ENCODE data around the gene KHDC1.
"Not testable (repeated sequence)": the region's sequence is repeated elsewhere in the genome, so short reads cannot be mapped to it uniquely, and the experiment has no call there.

KHDC1 gene

GRCh38 chr6:73262671-73263569 lies at the start of gene KHDC1:
Gene KHDC1, minus strand, starts transcription at chr6:73263196. Its CDS starts 20,679 bp downstream, at chr6:73242517.
- peak; percentile 63 for DNase-seq

- DNase-seq = not testable (repeated sequence)
Observed at GRCh38 chr6:73310503-73310845, 47.5 kb upstream of the KHDC1 start.

GRCh38 chr6:73309785-73310502 lies 46.9 kb upstream of the KHDC1 start:
- DNase-seq = peak; percentile 68

GRCh38 chr6:73309535-73309784 lies 46.5 kb upstream of the KHDC1 start:
- no peak for DNase-seq

GRCh38 chr6:73308712-73309534 lies 45.9 kb upstream of the KHDC1 start:
- DNase-seq = peak; percentile 17

GRCh38 chr6:73303773-73304172 lies 40.8 kb upstream of the KHDC1 start:
- DNase-seq = not testable (repeated sequence)

- no peak for DNase-seq
Observed at GRCh38 chr6:73302339-73302738, 39.3 kb upstream of the KHDC1 start.

GRCh38 chr6:73299151-73299971 lies 36.4 kb upstream of the KHDC1 start:
- DNase-seq = no peak

GRCh38 chr6:73293331-73293730 lies 30.3 kb upstream of the KHDC1 start:
- DNase-seq = no peak

GRCh38 chr6:73290435-73290834 lies 27.4 kb upstream of the KHDC1 start:
- peak; percentile 36 for DNase-seq

- no peak for DNase-seq
Observed at GRCh38 chr6:73286752-73287151, 23.8 kb upstream of the KHDC1 start.

- peak; percentile 67 for DNase-seq
Observed at GRCh38 chr6:73285674-73286283, 22.8 kb upstream of the KHDC1 start.

- no peak for DNase-seq
Observed at GRCh38 chr6:73282871-73283270, 19.9 kb upstream of the KHDC1 start.

- DNase-seq = not testable (repeated sequence)
Observed at GRCh38 chr6:73281684-73282083, 18.7 kb upstream of the KHDC1 start.

GRCh38 chr6:73269296-73269695 lies 6.3 kb upstream of the KHDC1 start:
- DNase-seq = not testable (repeated sequence)

GRCh38 chr6:73268896-73269295 lies 5.9 kb upstream of the KHDC1 start:
- DNase-seq = not testable (repeated sequence)

- DNase-seq = no peak
Observed at GRCh38 chr6:73264446-73264845, 1.4 kb upstream of the KHDC1 start.

- DNase-seq = no peak
Observed at GRCh38 chr6:73263570-73263909, 544 bp upstream of the KHDC1 start.

- no peak for DNase-seq
Observed at GRCh38 chr6:73258721-73259120, 4.3 kb downstream of the KHDC1 start.

GRCh38 chr6:73254323-73254722 lies 8.7 kb downstream of the KHDC1 start:
- not testable (repeated sequence) for DNase-seq

GRCh38 chr6:73252703-73253102 lies 10.3 kb downstream of the KHDC1 start:
- DNase-seq = no peak

GRCh38 chr6:73250016-73250415 lies 13.0 kb downstream of the KHDC1 start:
- no peak for DNase-seq
